DND-41 (cell line): ENCODE results near the gene PDS5A.

Experiments used
- ATAC-seq: fragments of 200-7000 bp; cut with Tn5 transposase; 3 replicates; pipeline ENCODE4 v1.9.1; 2021; ENCODE audit warnings: low read depth; ENCODE audit not compliant: insufficient read depth
- DNase-seq: peaks from one replicate; pipeline ENCODE4 v3.0.0-alpha.2; 2020
- H2AFZ ChIP-seq: 2 replicates; pipeline ENCODE4 v1.6.0; 2012; ENCODE audit warnings: low read depth, low read length
- H3K27ac ChIP-seq: 2 replicates; pipeline ENCODE4 v1.5.1; 2012; ENCODE audit warnings: low read length, inconsistent platforms
- H3K27me3 ChIP-seq: fragments of 200-600 bp; sonication (generic); 2 replicates; pipeline ENCODE4 v1.6.0; 2012; ENCODE audit warnings: low read length, mild to moderate bottlenecking, inconsistent platforms; ENCODE audit not compliant: insufficient read depth, poor library complexity
- H3K36me3 ChIP-seq: 2 replicates; pipeline ENCODE4 v1.5.1; 2012; ENCODE audit warnings: low read length, inconsistent platforms; ENCODE audit not compliant: insufficient read depth
- H3K4me1 ChIP-seq: 2 replicates; pipeline ENCODE4 v1.5.1; 2012; ENCODE audit warnings: mild to moderate bottlenecking, low read length; ENCODE audit not compliant: insufficient read depth
- H3K4me2 ChIP-seq: 2 replicates; pipeline ENCODE4 v1.6.0; 2012; ENCODE audit warnings: mild to moderate bottlenecking, moderate library complexity, low read length, inconsistent platforms; ENCODE audit not compliant: insufficient read depth
- H3K4me3 ChIP-seq, 2 experiments: fragments of 200-600 bp in 1 of 2; shearing (Covaris generic) in 1 of 2; 2 replicates each; pipeline ENCODE4 v1.5.1; 2012 to 2016; ENCODE audit warnings: inconsistent platforms in 2 of 2, low read length in 2 of 2, mild to moderate bottlenecking in 2 of 2, low read depth in 1 of 2, moderate library complexity in 1 of 2
- H3K79me2 ChIP-seq: 2 replicates; pipeline ENCODE4 v1.6.0; 2012; ENCODE audit warnings: low read length, inconsistent platforms; ENCODE audit not compliant: insufficient read depth
- H3K9ac ChIP-seq: 2 replicates; pipeline ENCODE4 v1.6.0; 2012; ENCODE audit warnings: low read depth, mild to moderate bottlenecking, inconsistent platforms, low read length, moderate library complexity
- H3K9me3 ChIP-seq: 2 replicates; pipeline ENCODE4 v1.5.1; 2012; ENCODE audit warnings: low read length, moderate library complexity, mild to moderate bottlenecking, inconsistent platforms; ENCODE audit not compliant: insufficient read depth, severe bottlenecking
- H4K20me1 ChIP-seq: 2 replicates; pipeline ENCODE4 v1.6.0; 2012; ENCODE audit warnings: low read length; ENCODE audit not compliant: insufficient read depth
- EZH2 ChIP-seq: IDR thresholded peaks from 3 replicates; pipeline ENCODE4 v1.6.1; 2012; ENCODE audit warnings: borderline replicate concordance, low read depth, mild to moderate bottlenecking, moderate library complexity, low read length, inconsistent platforms; ENCODE audit not compliant: severe bottlenecking
- TF ChIP-seq, protein P1 (sequence below): IDR thresholded peaks from 2 replicates; pipeline ENCODE4 v1.5.1; 2012; ENCODE audit warnings: borderline replicate concordance, low read length, moderate library complexity, mild to moderate bottlenecking; ENCODE audit not compliant: poor library complexity, severe bottlenecking; ENCODE audit errors: extremely low read depth

The PDS5A gene

GRCh38 chr4:39822662-39823061 lies 155.0 kb downstream of the PDS5A start:
- Histone ChIP-seq H4K20me1 (no peaks in the 10 kb centered on the region; the same call in 1 of the 2 replicates), H3K27ac (no peak overlapping the region), H3K36me3 (peaks cover 47% of the 10 kb centered on the region), H3K9me3 (no peaks in the 10 kb centered on the region), H3K4me3 (no peak overlapping the region), H2AFZ (no peak overlapping the region), H3K79me2 (no peaks in the 10 kb centered on the region), H3K9ac (no peak overlapping the region), H3K4me1 (no peaks in the 10 kb centered on the region), H3K4me2 (no peak overlapping the region), H3K27me3 (no peaks in the 10 kb centered on the region)
- DNase-seq (no peak), ATAC-seq (no peak)
- TF ChIP-seq EZH2: no peak
- TF ChIP-seq, protein P1, sequence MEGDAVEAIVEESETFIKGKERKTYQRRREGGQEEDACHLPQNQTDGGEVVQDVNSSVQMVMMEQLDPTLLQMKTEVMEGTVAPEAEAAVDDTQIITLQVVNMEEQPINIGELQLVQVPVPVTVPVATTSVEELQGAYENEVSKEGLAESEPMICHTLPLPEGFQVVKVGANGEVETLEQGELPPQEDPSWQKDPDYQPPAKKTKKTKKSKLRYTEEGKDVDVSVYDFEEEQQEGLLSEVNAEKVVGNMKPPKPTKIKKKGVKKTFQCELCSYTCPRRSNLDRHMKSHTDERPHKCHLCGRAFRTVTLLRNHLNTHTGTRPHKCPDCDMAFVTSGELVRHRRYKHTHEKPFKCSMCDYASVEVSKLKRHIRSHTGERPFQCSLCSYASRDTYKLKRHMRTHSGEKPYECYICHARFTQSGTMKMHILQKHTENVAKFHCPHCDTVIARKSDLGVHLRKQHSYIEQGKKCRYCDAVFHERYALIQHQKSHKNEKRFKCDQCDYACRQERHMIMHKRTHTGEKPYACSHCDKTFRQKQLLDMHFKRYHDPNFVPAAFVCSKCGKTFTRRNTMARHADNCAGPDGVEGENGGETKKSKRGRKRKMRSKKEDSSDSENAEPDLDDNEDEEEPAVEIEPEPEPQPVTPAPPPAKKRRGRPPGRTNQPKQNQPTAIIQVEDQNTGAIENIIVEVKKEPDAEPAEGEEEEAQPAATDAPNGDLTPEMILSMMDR: no peak

GRCh38 chr4:39821951-39822350 lies 155.8 kb downstream of the PDS5A start:
- TF ChIP-seq EZH2: no peak
- TF ChIP-seq, protein P1: no peak
- Histone ChIP-seq H3K4me1 (no peaks in the 10 kb centered on the region), H3K79me2 (no peaks in the 10 kb centered on the region), H3K36me3 (peaks cover 40% of the 10 kb centered on the region), H4K20me1 (no peaks in the 10 kb centered on the region; the same call in 1 of the 2 replicates), H3K9me3 (no peaks in the 10 kb centered on the region), H3K27me3 (no peaks in the 10 kb centered on the region), H2AFZ (no peak overlapping the region), H3K4me2 (no peak overlapping the region), H3K9ac (no peak overlapping the region), H3K27ac (no peak overlapping the region), H3K4me3 (no peak overlapping the region)
- no peak for DNase-seq
- no peak for ATAC-seq

- DNase-seq (no peak), ATAC-seq (no peak)
- Histone ChIP-seq H3K4me2 (no peak overlapping the region), H3K27ac (no peak overlapping the region), H3K4me1 (no peaks in the 10 kb centered on the region), H2AFZ (no peak overlapping the region), H3K27me3 (no peaks in the 10 kb centered on the region), H3K9ac (no peak overlapping the region), H3K36me3 (peaks cover 26% of the 10 kb centered on the region), H4K20me1 (no peaks in the 10 kb centered on the region; the same call in 1 of the 2 replicates), H3K4me3 (no peak overlapping the region), H3K79me2 (no peaks in the 10 kb centered on the region), H3K9me3 (no peaks in the 10 kb centered on the region)
- TF ChIP-seq, protein P1: no peak
- TF ChIP-seq EZH2: no peak
Measured at GRCh38 chr4:39820186-39820585, 157.5 kb downstream of the PDS5A start.

GRCh38 chr4:39818646-39819045 lies 159.1 kb downstream of the PDS5A start:
- H3K27ac ChIP-seq: no peak overlapping the region
- H3K9me3 ChIP-seq: no peaks in the 10 kb centered on the region
- TF ChIP-seq, protein P1: no peak
- no peak for TF ChIP-seq EZH2
- H2AFZ ChIP-seq: no peak overlapping the region
- peaks cover 18% of the 10 kb centered on the region; the same call in 1 of the 2 replicates for H3K36me3 ChIP-seq
- H3K27me3 ChIP-seq: no peaks in the 10 kb centered on the region
- H3K9ac ChIP-seq: no peak overlapping the region
- no peak overlapping the region for H3K4me3 ChIP-seq
- no peak overlapping the region for H3K4me2 ChIP-seq
- no peaks in the 10 kb centered on the region for H3K4me1 ChIP-seq
- DNase-seq: no peak
- no peaks in the 10 kb centered on the region for H3K79me2 ChIP-seq
- ATAC-seq: no peak
- peaks cover 5% of the 10 kb centered on the region; the same call in 1 of the 2 replicates for H4K20me1 ChIP-seq
